HUES48 (cell line): ENCODE measurements around the gene DYNC1LI2.

ENCODE experiments used
- H3K27ac ChIP-seq: one replicate; pipeline ENCODE4 v1.7.0; 2013; ENCODE audit warnings: low read depth, low read length, inconsistent platforms
- H3K27me3 ChIP-seq: 2 replicates; pipeline ENCODE4 v1.6.1; 2013; ENCODE audit warnings: mild to moderate bottlenecking, low read length; ENCODE audit not compliant: control insufficient read depth, insufficient read depth
- H3K36me3 ChIP-seq: 2 replicates; pipeline ENCODE4 v1.6.1; 2013; ENCODE audit warnings: low read length; ENCODE audit not compliant: control insufficient read depth, insufficient read depth
- H3K4me1 ChIP-seq: 2 replicates; pipeline ENCODE4 v1.6.1; 2013; ENCODE audit warnings: mild to moderate bottlenecking, low read length; ENCODE audit not compliant: control insufficient read depth, insufficient read depth
- H3K4me3 ChIP-seq: 2 replicates; pipeline ENCODE4 v1.5.1; 2013; ENCODE audit warnings: mild to moderate bottlenecking, low read depth, low read length
- H3K9ac ChIP-seq: 2 replicates; pipeline ENCODE4 v1.6.1; 2013; ENCODE audit warnings: mild to moderate bottlenecking, low read depth, low read length, moderate library complexity
- H3K9me3 ChIP-seq: 2 replicates; pipeline ENCODE4 v1.6.1; 2013; ENCODE audit warnings: low read length; ENCODE audit not compliant: control insufficient read depth, insufficient read depth

DYNC1LI2 gene

GRCh38 chr16:66713076-66713475 is 38.3 kb downstream of the DYNC1LI2 start:
- Histone ChIP-seq H3K4me3 (no peak overlapping the region), H3K4me1 (no peaks in the 10 kb centered on the region), H3K9ac (no peak overlapping the region), H3K9me3 (no peaks in the 10 kb centered on the region), H3K27ac (no peak overlapping the region), H3K27me3 (no peaks in the 10 kb centered on the region), H3K36me3 (no peaks in the 10 kb centered on the region; the same call in 1 of the 2 replicates)

GRCh38 chr16:66712512-66712911 is 38.9 kb downstream of the DYNC1LI2 start:
- Histone ChIP-seq H3K9me3 (no peaks in the 10 kb centered on the region), H3K36me3 (no peaks in the 10 kb centered on the region), H3K4me1 (no peaks in the 10 kb centered on the region), H3K9ac (no peak overlapping the region), H3K27me3 (no peaks in the 10 kb centered on the region), H3K4me3 (no peak overlapping the region), H3K27ac (no peak overlapping the region)

- no peaks in the 10 kb centered on the region for H3K9me3 ChIP-seq
- no peaks in the 10 kb centered on the region; the same call in 1 of the 2 replicates for H3K4me1 ChIP-seq
- no peaks in the 10 kb centered on the region for H3K36me3 ChIP-seq
- no peak overlapping the region for H3K27ac ChIP-seq
- H3K27me3 ChIP-seq: no peaks in the 10 kb centered on the region
- H3K9ac ChIP-seq: no peak overlapping the region
- H3K4me3 ChIP-seq: no peak overlapping the region
These were observed 39.8 kb downstream of the DYNC1LI2 start for GRCh38 chr16:66711581-66711980.

GRCh38 chr16:66706506-66706880 is 44.9 kb downstream of the DYNC1LI2 start:
- no peak overlapping the region for H3K4me3 ChIP-seq
- no peaks in the 10 kb centered on the region for H3K9me3 ChIP-seq
- no peaks in the 10 kb centered on the region; the same call in 1 of the 2 replicates for H3K4me1 ChIP-seq
- no peaks in the 10 kb centered on the region for H3K27me3 ChIP-seq
- H3K27ac ChIP-seq: no peak overlapping the region
- H3K9ac ChIP-seq: no peak overlapping the region
- H3K36me3 ChIP-seq: no peaks in the 10 kb centered on the region

- Histone ChIP-seq H3K4me1 (no peaks in the 10 kb centered on the region; the same call in 1 of the 2 replicates), H3K27ac (no peak overlapping the region), H3K4me3 (no peak overlapping the region), H3K27me3 (no peaks in the 10 kb centered on the region), H3K36me3 (no peaks in the 10 kb centered on the region), H3K9ac (no peak overlapping the region), H3K9me3 (no peaks in the 10 kb centered on the region)
These were observed 45.5 kb downstream of the DYNC1LI2 start for GRCh38 chr16:66705790-66706505.

GRCh38 chr16:66703406-66704215 is 47.8 kb downstream of the DYNC1LI2 start:
- no peak overlapping the region for H3K4me3 ChIP-seq
- no peaks in the 10 kb centered on the region for H3K36me3 ChIP-seq
- no peaks in the 10 kb centered on the region; the same call in 1 of the 2 replicates for H3K4me1 ChIP-seq
- H3K27ac ChIP-seq: no peak overlapping the region
- H3K9ac ChIP-seq: no peak overlapping the region
- H3K27me3 ChIP-seq: no peaks in the 10 kb centered on the region
- no peaks in the 10 kb centered on the region for H3K9me3 ChIP-seq

- Histone ChIP-seq H3K4me3 (no peak overlapping the region), H3K36me3 (no peaks in the 10 kb centered on the region), H3K9ac (no peak overlapping the region), H3K27me3 (no peaks in the 10 kb centered on the region), H3K9me3 (no peaks in the 10 kb centered on the region), H3K27ac (no peak overlapping the region), H3K4me1 (no peaks in the 10 kb centered on the region)
These were observed 49.9 kb downstream of the DYNC1LI2 start for GRCh38 chr16:66701516-66701915.

- Histone ChIP-seq H3K36me3 (no peaks in the 10 kb centered on the region), H3K4me1 (no peaks in the 10 kb centered on the region), H3K9me3 (no peaks in the 10 kb centered on the region), H3K4me3 (no peak overlapping the region), H3K27me3 (no peaks in the 10 kb centered on the region), H3K9ac (no peak overlapping the region), H3K27ac (no peak overlapping the region)
These were observed 50.4 kb downstream of the DYNC1LI2 start for GRCh38 chr16:66701026-66701425.

GRCh38 chr16:66699898-66700297 is 51.5 kb downstream of the DYNC1LI2 start:
- Histone ChIP-seq H3K9ac (no peak overlapping the region), H3K36me3 (no peaks in the 10 kb centered on the region), H3K9me3 (no peaks in the 10 kb centered on the region), H3K4me1 (peaks cover 9% of the 10 kb centered on the region; the same call in 1 of the 2 replicates), H3K27ac (no peak overlapping the region), H3K4me3 (no peak overlapping the region), H3K27me3 (no peaks in the 10 kb centered on the region)

GRCh38 chr16:66698046-66698445 is 53.4 kb downstream of the DYNC1LI2 start:
- Histone ChIP-seq H3K4me3 (no peak overlapping the region), H3K27me3 (no peaks in the 10 kb centered on the region), H3K36me3 (no peaks in the 10 kb centered on the region), H3K4me1 (peaks cover 16% of the 10 kb centered on the region; the same call in 1 of the 2 replicates), H3K27ac (no peak overlapping the region), H3K9me3 (no peaks in the 10 kb centered on the region), H3K9ac (no peak overlapping the region)
